GM18907 (cell line): ENCODE data around the gene BCAS3.
A peak's percentile ranks its signal among the peaks of the same experiment; 100 is the strongest.
"Not testable (repeated sequence)": the region's sequence is repeated elsewhere in the genome, so short reads cannot be mapped to it uniquely, and the experiment has no call there.

ENCODE experiments used
- ATAC-seq: cut with Tn5 transposase; IDR thresholded peaks from one replicate; pipeline ENCODE4 v1.9.1; 2021; ENCODE audit warnings: mild to moderate bottlenecking, moderate library complexity; ENCODE audit not compliant: unreplicated experiment

Gene BCAS3

DNA sequence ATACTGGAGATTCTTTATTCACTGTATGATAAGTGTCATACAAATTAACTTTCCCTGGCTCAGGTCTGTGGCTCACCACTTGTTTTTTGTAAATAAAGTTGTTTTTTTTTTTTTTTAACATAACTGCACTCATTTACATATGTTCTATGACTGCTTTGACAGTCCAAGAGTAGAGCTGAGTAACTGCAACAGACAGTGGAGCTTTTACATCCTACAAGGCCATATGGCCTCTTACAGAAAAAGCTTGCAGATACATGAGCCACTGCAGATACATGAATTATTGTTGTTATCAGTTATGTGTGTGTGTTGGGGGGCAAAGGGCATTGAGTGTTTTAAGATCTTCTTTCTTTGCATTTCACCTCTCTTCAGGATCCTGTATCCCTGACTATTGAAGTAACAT is 311.7 kb downstream of the BCAS3 start:
- no peak for ATAC-seq

DNA sequence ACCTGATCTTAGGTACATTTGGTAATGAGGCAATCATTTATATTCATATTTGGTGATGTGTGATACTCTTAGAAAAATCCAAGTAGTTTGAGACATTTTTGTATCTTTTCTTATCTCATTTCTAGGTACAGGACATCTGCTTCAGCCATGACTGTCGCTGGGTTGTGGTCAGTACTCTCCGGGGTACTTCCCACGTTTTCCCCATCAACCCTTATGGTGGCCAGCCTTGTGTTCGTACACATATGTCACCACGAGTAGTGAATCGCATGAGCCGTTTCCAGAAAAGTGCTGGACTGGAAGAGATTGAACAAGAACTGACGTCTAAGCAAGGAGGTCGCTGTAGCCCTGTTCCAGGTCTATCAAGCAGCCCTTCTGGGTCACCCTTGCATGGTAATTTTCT is 312.2 kb downstream of the BCAS3 start:
- ATAC-seq = no peak

DNA sequence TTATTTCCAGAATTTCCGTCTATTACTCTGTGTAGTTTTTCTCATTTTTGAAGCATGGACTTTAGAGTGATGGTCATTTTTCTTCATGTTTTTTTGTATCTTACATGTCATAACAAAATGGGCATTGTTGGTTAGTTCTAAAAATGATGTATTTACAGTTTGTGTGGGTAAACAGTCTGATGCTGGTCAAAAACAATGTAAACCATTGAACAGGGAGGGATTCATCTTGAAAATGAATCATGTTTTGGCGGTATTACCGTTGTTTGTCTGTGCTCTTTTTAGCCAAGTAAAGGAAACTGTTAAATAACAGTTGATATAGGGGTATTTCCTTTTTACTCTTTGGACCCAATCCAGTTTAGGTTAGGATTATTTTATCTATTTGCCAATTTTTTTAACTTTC is 315.8 kb downstream of the BCAS3 start:
- no peak for ATAC-seq

DNA sequence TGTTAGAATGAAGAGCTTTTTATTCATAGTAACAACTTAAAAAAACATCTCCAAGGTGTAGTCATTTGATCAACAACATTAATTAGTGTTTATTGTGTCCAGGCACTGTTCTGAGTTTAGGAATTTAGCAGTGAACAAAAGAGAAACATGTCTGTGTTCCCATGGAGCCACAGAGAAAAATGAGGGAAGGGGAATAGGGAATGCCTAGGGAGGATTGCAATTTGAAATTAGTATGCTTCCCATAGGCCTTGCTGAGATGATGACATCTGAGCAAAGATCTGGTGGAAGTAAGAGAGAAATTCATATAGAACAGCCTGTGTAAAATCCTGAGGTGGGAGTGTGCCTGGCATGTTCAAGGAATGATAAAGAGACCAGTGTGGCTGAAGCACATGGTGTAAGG is 318.0 kb downstream of the BCAS3 start:
- ATAC-seq = no peak

DNA sequence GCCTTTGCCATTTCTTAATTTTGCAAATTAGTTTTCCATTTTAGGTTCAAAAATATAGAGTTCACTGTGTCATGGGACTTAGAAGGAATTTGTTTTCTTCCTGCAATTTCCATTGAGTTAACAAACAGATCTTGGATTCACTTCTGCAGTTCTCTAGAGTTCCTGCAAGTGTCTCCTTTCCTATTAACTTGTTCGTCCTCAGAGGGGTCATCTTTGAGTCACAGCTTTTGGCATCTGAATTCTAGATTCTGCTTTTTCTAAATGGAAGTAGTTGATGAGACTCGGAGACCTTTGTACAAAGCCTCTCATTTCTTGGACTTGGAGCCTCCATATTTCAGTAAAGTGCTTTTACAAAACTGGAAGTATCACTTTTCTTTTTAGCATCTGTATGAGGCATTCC is 323.3 kb downstream of the BCAS3 start:
- ATAC-seq = no peak

DNA sequence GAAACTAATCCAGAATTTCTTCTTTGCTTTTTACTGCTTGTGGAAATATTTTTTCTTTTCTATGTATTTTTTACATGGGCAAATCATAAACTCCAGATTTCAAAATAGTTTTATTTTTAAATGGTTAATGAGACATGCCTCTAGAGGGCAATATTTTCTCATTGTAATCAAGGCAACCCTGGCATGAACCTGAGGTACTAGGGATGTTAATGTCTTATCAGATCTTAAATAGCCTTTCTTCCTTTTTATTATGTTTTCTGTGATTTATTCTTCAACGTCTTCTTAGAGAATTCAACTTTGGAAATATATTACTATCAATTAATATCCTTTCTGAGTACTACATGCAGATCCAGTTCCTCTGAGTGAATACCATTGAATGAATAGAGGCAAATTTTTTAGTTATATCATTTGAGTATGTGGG is 324.7 kb downstream of the BCAS3 start:
- ATAC-seq = no peak

DNA sequence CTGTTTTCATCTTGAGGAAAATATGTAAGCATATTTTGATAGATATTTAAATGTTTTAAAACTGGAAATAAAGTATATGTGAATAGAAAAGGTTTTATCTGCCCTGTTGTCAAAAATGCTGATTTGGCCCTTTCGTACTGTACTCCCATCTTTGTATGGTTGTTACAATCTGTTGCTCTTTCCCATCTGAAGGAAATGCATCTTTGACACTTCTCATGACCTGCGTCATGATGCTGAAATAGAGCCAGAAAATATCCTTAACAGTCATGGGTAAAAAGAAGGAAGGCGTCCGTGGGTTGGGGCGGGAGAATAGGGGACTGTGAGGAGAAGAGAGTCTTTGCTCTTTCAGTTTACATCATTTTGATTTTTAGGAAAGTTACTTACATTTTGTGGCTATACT is 327.7 kb downstream of the BCAS3 start:
- no peak for ATAC-seq

DNA sequence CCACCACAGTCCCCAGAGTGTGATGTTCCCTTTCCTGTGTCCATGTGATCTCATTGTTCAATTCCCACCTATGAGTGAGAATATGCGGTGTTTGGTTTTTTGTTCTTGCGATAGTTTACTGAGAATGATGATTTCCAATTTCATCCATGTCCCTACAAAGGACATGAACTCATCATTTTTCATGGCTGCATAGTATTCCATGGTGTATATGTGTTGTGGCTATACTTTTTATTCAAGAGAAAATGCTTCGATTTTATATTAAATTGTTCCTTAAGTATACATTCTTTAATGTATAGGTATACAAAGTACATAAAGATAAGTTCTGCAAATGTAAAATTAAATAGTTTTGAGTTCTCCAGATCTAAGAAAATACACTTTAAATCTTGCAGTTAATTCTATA is 328.3 kb downstream of the BCAS3 start:
- ATAC-seq = not testable (repeated sequence)

DNA sequence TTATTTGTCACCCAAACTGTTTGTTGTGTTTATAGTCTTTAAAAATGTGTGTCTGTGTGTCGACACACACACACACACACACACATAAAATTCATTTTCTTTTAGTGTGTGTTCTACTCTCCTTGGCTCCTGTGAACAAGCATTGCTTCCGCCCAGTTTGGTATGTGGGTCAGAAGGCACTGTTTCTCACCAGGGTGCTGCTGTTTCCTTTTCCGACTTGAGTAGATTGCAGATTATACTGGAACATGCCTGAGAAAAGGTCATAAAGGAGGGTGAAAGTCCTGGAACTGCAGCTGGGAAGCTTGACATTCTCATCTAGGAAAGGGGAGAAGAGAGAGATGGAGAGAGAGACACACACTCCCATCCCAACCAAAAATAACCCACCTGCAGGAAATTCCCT is 330.3 kb downstream of the BCAS3 start:
- no peak for ATAC-seq

DNA sequence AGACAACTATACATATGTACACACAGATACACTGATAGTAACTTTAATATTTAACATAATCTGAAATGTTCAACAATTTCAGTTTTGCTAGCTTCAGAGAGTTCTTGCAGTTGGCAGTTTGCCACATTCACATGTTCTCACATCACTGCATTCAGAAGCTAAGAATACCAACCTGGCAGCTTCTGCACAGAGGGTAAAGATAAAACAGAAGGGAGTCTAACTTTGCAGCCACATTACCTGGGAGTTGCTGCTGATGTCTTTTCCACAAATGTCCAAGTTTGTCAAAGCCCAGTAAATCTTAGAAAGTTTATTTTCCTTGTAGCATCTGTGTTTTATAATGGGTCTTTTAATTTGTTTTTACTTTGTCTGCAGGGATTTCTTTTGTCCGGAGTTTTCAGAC is 332.0 kb downstream of the BCAS3 start:
- ATAC-seq = peak; percentile 66

DNA sequence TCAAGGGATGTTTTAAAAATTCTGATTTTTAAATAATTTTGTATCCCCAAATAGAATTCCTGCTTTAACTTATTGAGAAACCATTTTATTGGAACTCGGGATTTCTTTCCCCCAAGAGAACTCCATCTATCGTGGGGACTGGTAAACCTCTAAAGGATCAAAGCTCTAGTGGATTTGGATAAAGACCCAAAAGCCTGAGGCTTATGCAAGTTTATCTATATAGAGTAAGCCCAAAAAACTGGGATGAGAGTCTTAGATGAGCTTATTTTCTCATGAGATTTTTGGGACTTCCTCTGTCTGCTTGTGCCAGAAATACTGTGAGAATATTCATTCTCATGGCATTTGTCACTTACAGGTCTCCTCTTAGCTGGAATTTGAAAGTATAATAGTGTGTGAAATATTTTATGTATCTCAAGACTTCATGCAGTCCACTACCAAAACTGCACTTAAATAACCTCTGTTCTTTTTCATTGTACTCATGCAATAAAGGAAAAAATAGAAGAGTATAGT is 333.1 kb downstream of the BCAS3 start:
- ATAC-seq = no peak

DNA sequence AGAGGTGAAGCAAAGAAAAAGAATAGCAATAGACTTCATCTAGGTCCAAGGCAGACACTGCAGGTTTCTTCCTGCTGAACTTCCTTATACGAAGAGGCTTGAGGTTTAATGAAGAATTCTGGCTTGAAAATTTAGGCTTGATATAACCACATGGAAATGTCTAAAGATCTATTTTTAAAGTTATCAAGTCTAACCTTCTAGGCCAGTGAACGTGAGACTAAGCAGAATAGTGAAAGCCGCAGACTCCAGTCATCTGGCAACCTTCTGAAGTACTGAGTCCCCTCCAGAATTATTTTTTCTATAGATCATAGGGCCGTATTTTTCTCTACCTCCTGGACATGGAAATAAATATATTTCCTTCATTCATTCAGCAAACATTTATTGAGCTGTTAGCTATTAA is 333.6 kb downstream of the BCAS3 start:
- no peak for ATAC-seq

DNA sequence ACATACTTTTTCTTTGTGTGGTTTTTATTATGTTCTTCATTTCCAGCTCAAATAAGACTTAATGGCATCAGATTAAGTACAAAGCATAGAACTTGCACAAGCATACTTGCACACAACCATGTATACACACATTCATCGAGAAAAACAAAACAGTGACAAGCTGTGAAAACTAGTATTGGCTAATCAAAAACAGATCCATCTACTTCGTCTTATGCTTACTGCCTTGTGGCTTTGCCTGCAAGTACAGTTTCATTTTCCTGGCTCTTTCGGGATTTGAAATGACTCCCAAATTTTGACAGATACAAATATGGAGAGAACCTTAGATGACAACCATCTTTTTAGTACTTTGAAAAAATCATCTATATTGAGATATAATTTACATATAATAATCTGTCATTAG is 338.3 kb downstream of the BCAS3 start:
- ATAC-seq = no peak

DNA sequence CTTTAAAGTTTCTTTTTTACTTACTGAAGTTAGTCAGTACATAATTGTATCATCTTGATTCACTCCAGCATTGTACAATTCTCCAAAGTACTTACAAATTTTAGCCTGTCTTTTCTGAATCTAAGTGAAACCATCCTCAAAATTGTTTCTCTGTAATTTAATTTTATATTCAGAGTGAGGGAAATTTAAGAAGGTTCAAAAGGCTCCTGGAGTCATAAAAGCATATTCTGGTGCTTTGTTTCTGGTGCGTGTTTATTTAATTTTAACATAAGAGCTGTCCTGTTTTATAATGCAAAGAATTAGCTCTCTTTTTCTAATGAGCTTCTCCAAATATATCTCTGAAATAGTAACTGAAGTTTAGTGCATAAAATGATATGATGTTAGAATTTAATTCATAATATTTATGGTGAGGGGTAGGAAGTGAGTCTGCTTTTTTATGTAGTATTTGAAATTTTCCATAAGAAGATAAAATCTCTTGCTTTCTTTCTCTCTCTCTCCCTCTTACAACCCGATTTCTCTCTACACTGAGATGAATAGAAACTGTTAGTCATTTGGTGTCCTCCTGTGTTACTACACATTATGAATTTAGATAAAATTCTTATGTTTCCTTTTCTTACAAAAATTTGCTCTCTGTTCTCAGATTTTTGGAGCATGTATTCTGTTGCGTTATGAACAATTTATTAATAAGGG is 339.8 kb downstream of the BCAS3 start:
- no peak for ATAC-seq

DNA sequence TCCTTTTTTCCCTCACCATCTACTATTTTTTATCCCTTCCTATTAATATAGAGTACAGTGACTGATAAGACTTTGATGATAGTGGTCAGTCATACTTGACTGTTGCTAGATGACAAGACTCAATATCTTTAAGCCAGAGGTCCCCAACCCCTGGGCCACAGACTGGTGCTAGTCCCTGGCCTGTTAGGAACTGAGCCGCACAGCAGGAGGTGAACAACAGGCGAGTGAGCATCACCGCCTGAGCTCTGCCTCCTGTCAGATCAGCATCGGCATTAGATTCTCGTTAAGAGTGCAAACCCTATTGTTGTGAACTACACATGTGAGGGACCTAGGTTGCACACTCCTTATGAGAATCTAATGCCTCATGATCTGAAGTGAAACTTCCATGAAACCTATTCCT is 341.3 kb downstream of the BCAS3 start:
- ATAC-seq = no peak

DNA sequence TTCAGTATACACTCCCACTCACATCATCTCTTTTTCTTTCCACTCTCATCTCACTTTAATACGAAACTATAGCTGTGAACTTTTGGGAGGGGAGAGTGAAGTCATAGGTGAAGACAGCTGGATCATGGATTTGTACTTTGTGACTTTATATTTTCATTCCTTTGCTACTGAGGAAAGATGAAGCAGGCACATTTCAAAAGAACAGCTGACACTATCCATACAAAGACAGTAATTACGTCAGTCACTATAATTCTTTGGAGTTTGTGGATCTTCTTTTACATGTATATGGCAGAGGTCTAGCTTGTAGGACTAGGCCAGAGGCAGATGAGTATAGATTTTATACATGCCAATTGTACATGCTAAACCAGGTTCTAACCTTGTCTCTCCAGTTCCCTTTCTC is 346.3 kb downstream of the BCAS3 start:
- ATAC-seq = no peak

DNA sequence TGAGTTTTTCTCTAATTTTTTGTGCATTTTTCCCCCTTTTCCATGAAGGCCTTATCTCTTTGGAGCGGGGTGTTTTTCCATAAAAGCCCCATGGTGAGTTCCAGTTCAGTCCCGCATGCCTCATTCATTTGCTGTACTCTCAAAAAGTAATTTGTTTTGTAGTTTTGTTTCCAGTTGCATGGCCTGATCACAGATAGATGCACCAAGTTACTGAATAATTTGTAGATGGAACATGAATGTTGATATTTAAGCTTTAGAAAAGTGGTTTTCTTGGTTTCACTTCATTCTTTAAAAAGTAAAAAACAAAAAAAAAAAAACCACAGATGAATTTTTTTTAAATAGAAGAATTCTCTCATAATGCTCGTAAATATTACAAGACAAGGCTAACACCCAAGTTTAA is 349.2 kb downstream of the BCAS3 start:
- peak; percentile 48 for ATAC-seq

DNA sequence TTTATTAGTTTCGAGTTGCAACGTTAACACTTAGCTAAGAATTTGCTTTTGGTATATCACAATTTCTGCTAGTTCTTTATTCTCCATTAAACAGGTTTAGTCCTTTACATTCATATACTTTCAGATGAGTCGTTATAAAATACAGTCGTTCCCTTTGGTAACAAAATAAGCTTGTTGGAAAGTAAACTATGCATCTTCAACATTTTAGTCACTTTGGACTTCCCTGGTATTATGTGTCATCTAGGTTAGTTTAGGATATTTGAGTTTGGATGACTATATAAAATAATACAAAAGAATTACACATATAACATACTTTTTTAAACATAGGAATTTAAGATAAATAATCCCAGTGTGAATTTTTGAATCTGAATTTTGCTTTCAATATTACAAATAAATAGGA is 351.5 kb downstream of the BCAS3 start:
- ATAC-seq = no peak

DNA sequence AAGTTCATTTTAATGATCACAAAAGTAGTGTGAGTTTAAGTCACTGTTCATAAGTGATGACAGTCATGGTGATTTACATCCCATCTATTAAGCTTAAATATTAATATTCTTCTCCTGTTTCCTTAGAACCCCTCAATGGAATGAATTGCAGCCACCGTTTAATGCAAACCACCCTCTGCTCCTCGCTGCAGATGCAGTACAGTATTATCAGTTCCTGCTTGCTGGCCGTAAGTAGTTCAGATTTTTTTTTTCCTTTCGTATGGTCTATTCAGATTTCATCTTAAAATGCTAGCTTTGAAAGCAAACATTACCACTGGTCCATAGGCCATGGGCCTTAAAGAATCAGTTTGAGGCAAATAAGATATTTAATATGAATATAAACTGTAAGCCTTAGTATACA is 363.0 kb downstream of the BCAS3 start:
- no peak for ATAC-seq

DNA sequence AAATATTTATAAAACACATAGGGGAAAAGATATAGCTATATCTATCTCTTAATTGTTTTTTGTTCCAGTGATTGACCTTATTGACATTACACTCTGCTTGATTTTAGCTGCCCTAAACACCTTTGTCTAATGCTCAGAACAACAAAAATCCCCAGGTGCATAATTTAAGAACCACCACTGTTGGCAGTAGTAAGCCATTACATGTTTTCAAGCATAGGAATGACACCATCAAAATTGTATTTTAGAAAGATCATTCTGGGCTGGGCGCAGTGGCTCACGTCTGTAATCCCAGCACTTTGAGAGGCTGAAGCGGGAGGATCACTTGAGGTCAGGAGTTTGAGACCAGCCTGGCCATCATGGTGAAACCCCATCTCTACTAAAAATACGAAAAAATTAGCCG is 364.7 kb downstream of the BCAS3 start:
- not testable (repeated sequence) for ATAC-seq

DNA sequence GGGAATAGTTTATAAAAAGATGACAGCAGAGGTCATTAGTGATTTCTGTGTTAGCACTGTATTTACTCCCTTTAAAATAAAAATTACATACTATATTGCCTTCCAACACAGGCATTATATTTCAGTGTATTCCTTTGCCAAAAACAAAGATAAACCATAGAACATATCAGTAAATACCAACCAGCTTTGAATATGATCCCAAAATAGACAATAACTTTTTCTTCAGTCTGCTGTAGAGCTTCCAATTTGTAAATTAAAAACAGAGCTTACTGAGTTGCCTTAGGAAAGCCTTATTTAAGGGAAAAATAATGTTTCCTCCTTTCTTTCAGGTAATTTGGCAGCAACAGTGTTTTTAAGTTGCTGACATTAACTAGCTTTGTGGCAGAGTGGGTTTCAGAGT is 369.9 kb downstream of the BCAS3 start:
- ATAC-seq = no peak

DNA sequence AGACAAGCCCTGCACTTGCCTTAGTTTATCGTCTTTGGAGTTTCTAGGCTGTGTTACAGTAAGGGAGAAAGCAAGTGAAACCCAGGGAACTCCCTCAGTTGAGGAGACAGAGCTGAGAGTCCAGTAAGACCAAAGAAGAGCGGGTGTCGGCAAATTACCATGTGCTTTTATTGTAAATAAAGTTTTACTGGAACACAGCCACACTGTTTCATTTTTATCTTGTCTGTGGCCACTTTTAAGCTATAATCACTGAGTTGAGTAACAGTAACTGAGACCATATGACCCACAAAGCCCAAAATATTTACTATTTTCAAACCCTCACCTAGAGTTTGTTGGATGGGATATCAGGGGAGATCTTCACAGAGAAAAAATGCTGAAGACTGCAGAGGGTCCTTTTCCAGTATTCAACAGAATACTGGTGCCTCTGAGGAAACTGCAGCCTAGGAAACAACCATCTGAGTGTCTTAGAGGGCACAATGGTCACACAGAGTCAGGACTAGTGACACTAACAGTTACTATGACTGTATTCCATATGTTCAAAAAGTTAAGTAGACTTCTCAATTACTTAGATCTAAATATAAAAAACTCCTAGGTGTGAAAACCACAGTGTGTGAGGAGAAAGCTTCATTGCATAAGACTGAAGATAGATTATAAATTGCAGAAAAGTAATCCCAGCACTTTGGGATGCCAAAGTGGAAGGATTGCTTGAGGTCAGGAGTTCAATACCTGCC is 370.9 kb downstream of the BCAS3 start:
- no peak for ATAC-seq

DNA sequence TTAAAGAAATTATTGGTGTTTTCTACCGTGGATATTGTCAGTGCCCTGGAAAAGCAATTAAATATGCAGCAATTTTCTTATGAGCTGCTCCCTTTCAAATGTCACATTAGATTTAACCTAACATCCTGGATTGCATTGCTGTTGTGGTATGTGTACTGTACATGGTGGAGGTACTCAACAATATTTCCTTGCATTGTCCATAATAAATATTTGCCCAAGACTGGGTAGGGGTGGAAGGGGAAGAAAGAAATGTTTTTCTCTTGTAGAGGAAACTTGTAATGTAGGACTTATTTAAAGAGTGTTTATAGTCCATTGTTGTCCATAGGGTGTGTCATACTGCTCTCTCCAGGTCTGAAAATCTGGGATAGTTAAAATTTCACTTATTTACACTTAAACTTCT is 375.8 kb downstream of the BCAS3 start:
- ATAC-seq = no peak
